Islet of Langerhans (tissue), 1 donor: Measurements from ENCODE around the gene TNFRSF1A.

ENCODE experiments used
- FAIRE-seq: peaks from one replicate; lab custom pipeline; 2011; peaks lifted over from hg19 to GRCh38; lab: Jason Lieb, UNC

The TNFRSF1A gene

DNA sequence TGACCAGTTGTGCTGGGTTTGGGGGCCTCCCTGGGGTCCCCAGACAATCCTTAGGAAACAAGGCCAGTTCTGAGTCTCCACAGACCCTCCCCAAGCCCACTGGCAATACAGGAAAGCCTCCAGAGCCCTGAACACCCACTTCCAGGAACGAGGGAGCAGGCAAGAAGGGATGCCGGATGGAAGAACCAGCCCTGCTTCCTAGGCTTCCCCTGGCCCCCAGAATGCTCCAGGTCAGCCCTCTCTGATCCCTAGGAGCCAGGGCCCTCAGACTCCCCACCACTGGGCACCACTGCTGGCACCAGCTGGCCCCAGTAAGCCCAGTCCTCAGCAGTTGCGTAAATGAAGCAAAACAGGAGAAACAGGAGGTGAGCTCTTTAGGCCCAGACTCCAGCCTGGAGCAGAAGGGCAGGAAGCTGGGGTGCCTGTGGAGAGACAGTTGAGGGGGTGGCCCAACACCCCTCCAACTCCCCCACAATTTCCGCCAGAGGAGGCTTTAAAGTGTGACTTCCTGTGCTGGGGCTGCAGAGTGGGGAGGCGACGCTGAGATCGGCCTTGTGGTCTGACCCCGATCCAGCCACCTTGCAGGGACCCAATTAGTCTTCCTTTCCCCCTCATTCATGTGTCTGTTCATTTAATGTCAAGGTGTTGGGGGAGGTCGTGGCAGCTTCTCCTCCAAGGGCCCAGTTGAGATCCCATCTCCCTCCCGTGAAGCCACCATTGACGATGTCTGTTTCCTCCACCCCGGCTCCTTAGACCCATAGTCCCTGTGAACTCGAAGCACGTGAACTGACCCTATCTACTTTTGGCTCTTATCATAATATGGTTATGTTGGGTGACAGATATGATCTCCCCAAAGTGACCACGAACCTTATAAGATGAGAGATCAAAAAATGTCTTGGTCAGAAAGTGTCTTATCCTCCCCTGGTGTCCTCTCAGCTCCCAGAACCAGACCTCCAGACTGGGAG, 4.7 kb downstream of the TNFRSF1A start:
- FAIRE-seq, result no peak

DNA sequence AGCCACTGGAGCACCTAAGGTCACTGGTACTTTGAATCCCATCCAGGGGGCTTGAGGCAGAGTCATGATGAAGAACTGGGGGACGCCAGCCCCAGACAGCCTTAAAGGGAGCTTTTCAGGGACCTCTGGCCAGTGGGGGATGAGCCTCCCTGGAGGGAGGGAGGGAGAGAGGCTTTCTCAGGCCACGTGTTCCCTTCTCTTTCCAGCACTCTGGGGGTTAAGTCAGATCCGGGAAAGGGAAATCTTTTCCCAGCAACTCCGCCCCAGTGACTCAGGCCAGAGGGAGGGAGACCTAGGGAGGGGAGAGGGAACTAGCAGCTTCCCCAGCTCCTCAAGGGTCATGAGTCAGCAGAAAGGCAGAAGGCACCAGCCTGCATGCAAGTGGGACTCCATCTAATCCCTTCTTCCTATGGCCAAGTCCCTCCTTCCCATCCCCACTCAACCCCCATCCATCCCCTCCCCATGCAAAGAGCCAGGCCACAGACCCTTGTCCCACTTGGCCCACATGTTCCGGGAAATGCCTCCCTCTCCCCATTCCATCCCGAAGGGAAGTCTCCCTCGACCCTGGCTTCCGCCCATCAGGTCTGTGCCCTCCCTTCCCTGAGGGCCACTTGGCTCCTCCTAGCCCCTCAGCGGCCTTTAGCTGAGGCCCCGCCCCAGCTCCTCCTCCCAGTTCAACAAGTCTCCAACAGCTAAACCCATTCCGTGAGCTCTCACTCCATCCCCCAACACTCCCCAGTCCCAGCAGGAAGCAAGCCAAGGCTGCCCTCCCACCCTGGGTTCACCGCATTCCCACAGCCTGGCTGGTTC, 5.6 kb downstream of the TNFRSF1A start:
- FAIRE-seq, result peak; percentile 95

DNA sequence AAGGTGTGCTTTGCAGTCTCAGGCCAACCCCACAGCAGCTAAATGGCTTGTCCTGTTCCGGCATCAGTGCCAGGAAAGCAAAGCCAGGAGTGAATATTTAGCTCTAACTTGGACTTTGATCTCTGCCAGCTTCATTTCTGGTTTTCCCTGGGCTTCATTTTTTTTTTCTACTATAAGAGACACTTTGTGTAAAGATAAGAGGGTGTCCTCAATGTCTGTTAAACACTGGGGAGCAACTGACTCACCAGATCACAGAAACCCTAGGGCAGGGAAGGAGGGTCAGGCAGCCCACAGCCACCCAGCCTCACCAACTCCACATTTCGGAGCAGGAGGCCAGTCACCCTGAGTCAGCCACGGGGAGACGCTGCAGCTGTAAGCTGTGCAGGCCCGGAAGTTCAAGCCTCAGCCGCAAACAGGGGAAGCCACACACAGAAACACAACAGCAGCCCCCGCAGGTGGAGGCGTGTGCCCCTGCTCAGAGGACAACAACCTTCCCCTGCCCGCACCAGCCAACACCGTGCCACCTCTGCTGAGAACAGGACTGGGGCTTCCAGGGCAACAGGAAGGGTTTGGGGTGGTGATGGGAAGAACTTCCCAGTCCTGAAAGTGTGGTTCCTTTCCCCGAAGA, 6.3 kb downstream of the TNFRSF1A start:
- peak; percentile 38 for FAIRE-seq

DNA sequence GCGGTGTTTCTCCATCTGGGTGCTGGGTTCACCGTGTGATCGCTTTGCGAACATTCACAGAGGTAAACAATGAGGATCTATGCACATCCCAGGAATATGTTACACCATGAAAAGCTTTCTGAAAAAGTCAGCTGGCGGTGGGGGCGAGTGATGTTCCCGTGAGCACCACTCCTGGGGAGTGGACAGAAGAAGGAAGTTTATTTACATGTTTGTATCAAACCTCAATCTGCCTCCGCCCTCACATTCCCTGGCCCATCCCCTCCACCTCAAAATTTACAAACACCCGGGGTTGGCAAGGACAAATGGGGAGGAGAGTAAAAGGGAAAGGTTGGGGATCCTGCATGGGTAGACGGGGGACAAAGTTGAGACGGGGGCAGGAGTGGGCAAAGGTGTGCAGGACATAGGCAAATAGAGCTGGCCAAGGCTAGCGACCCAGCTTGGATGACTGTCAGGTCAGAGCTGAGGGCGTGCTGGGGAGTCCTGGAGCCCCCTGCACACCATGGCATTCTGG, 6.9 kb downstream of the TNFRSF1A start:
- FAIRE-seq, result no peak

DNA sequence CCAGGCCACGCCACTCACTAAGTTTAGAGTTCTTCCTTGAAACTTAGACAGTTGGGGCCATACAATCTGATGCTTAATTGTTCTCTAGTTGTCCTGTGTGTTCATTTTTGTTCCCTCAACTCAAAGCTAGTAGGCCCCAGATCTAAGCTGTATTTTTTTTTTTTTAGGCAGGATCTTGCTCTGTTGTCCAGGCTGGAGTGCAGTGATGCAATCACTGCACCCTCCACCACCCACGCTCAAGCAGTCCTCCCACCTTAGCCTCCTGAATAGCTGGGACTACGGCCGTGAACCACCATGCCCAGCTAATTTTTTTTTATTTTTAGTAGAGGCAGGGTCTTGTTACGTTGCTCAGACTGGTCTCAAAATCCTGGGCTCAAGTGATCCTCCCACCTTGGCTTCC, 7.5 kb downstream of the TNFRSF1A start:
- FAIRE-seq, result no peak

DNA sequence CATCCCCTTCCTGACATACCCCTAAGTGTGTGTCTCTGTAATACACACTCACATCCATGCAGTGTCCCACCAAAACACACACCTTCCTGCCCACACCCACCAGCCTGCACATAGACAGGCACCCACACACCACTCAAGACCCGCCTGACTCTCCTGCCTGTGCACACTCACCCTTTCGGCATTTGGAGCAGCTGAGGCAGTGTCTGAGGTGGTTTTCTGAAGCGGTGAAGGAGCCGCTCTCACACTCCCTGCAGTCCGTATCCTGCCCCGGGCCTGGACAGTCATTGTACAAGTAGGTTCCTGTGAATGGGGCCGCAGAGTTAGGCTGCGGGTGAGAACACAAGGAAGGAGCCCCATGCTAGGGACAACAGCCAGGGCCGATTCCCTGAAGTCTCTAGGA, 8.3 kb downstream of the TNFRSF1A start:
- FAIRE-seq, result no peak

DNA sequence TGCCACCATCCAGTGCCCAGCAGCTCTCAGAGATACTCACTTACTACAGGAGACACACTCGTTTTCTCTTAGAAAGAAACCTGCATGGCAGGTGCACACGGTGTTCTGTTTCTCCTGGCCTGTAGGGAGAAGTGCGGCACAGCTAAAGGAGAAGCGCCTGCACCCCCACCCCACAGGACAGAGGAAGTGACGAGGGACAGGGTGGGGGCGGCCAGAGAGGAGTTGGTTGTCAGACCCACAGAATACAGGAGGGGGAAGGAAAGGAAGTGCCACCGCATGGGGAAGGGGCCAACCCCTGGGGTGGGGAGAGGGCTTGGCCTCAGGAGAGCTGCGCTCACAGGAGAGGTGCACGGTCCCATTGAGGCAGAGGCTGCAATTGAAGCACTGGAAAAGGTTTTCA, 8.8 kb downstream of the TNFRSF1A start:
- no peak for FAIRE-seq

DNA sequence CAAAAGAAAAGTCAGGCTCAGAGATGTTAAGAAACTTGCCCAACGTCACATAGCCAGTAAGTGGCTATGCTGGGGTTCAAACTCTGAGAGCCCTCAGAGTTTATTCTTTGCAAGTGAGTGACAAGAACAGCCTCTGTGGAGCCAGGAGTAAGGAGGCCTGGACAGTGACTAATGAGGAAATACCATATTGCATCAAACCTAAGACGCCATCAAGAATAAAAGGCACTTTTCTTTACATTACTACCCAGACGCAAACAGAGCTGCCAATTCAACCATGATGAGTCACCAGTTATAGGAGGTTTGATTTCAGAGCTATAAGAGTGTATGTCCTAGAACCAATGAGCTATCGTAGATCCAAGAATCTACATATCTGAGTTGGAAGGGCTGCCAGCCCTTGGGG, 9.4 kb downstream of the TNFRSF1A start:
- FAIRE-seq, result no peak

DNA sequence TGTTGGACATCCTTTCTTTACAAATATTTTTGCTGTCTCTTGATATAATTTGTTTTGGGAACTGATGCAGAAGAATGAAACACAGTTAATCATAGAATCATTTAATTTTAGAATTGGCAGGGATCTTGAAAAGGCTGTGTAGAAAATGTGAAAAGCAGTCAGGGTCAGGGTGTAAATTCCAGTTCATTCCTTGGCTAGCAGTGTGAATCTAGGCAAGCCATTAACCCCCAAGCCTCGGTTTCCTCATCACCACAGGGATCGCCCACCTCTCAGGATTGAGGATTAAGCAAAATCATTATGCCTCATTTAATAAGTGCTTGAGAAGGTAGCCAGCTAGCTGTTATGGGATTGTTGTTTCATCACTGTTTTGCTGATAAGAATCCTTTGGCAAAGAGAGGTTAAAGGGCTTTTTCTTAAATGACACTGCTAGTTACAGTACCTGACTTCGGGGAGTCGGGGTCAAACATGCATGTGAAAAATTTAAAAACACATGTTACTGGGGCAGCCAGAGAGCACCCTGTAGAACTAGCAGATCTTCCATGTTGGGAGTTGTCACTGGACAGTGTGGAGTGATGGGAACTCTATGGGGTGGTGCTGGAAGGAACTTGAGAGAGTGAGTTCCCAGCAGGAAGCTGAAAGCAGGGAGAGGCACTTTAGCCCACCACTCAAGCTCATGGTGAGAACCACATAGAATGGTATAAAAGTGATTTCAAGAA, 10.7 kb downstream of the TNFRSF1A start:
- no peak for FAIRE-seq

DNA sequence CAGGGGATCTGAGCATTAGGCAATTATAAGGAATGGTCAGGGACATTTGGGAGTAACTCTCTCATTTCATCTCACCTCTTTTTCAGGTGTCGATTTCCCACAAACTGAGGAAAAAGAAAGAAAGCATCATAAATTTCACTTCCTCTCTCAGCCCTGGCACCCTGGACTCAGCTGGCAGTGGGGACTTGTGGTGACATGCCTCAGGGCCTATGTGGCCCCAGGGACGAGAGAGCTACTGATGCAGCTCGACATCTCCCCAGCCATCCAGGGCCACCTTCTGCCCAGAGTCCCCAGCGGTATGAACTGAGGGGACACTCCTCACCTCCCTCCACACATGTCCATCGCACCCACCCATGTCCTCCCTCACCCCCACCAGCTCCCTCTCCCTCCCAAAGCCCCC, 11.7 kb downstream of the TNFRSF1A start:
- FAIRE-seq, result no peak

DNA sequence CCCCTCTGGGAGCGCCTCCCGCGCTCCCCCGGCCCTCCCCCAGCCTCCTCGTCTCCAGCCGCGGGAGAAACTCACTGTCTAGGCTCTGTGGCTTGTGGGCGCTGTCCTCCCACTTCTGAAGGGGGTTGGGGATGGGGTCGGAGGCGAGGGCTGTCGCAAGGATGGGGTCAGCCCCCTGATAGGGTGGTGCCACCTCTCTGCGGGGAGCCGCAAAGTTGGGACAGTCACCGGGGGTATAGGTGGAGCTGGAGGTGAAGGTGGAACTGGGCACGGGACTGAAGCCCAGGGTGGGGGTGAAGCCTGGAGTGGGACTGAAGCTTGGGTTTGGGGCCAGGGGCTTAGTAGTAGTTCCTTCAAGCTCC, 12.2 kb downstream of the TNFRSF1A start:
- FAIRE-seq, result no peak

DNA sequence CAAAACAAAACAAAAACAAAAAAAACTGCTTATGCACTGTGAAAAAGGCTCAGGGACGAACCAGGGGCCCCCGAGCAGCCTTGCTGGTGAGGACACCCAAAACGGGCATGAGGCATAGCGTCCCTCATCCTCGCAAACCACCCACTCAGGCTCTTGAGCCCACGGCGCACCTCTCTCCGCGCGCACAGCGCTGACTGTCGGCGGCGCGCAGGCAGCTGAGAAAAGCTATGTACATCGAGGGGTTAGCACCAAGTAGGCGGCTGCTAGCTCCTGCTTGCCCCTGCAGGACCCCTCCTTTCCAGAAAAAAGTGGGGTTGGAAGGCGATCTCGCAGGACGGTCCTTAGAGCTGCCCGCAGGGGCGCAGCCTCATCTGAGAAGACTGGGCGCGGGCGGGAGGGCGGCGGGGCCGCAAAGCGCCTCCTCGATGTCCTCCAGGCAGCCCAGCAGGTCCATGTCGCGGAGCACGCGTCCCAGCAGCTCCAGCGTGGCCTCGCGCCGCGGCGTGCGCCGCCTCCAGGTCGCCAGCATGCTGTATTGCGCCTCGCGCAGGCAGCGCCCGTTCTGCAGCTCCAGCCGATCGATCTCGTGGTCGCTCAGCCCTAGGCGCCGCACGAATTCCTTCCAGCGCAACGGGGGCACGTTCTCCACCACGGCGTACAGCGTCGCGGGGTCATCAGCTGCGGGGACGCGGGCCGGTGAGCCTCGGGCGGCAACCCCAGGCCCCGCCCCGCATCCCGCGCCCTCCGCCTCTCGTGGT, 12.8 kb downstream of the TNFRSF1A start:
- FAIRE-seq, result no peak

DNA sequence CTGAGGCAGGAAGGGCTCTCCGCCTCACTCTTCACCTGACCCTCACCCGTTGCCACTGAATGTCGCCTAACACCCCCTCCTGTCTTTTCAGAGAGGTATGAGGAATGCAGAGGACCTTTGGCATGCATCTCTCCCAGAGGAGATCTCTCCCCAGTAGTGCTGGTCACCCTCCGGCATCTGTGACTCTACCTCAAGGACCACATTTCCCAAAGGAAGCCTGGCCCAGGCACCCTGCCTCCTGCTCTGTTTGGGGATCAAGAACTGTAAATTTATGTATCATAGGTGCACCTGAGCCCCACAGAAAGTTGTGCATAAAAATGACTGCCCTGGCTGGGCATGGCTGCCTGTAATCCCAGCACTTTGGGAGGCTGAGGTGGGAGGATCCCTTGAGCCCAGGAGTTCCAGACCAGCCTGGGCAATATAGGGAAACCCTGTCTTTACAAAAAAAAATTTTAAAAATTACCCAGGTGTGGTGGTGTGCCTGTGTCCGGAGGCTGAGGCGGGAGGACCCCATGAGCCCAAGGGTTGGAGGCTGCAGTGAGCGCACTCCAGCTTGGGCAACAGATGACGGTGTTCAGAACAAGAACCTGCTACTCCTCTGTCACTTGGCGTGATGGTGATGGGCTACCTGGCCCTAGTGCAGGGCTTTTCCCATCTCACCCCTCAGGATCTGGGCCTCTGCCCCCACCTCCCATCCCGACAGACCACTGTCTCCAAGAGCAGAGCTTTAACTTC, 13.7 kb downstream of the TNFRSF1A start:
- no peak for FAIRE-seq

DNA sequence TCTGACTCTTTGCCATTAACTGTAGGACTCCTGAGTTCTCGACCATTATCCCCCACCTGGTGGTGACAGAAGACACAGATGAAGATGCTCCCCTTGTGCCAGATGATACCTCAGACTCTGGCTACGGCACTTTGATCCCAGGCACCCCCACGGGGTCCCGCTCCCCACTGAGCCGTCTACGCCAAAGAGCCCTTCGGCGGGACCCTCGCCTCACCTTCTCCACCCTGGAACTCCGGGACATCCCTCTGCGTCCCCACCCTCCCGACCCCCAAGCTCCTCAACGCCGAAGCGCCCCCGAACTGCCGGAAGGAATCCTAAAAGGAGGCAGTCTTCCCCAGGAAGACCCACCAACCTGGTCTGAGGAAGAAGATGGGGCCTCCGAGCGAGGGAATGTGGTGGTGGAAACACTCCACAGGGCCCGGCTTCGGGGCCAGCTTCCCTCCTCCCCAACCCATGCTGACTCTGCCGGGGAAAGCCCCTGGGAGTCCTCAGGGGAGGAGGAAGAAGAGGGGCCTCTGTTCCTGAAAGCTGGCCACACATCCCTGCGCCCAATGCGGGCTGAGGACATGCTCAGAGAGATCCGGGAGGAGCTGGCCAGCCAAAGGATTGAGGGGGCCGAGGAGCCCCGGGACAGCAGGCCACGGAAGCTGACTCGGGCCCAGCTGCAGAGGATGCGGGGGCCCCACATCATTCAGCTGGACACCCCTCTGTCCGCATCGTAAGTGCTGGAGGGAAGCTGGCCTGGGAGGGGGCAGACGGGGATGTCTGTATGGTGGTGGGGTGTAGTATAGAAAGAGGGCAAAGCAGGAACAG, 14.4 kb downstream of the TNFRSF1A start:
- no peak for FAIRE-seq

DNA sequence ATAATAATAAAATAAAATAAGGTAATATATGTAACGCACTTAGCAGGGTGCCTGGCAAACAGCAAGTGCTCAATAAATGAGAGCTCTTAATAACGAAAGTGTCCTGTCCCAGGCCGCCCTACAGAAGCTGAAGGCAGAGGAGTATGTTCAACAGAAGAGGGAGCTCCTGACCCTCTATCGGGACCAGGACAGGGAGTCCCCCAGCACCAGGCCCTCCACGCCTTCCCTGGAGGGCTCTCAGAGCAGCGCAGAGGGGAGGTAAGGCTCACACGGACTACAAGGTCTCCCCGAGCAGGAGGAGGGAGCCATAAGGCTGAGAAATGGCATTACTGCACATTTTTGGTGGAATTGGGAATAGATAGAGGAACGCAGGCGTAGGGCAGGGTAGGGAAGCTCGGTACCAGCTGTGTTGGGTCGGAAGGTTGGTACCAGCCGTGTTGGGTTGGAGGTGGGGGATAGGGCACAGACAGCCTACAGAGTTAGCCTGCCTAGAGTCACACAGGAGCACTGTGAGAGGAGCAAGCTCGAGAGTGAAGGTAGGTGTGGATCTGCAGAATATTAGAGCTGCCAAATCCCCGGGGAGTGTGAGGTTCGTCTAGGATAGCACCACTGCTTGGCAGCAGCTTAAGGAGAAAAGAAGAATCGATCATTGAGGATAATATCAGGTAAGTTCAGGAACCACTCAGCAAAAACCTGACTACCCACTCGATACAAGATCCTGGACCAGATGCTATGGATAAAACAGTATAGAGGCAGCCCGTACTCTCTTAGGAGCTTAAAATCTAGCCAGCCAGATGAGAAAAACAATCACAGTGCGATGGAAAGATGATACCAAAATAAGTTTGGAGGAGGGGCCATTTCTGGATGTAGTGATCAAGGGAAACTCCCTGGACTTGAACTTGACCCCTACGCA, 15.3 kb downstream of the TNFRSF1A start:
- FAIRE-seq, result no peak

DNA sequence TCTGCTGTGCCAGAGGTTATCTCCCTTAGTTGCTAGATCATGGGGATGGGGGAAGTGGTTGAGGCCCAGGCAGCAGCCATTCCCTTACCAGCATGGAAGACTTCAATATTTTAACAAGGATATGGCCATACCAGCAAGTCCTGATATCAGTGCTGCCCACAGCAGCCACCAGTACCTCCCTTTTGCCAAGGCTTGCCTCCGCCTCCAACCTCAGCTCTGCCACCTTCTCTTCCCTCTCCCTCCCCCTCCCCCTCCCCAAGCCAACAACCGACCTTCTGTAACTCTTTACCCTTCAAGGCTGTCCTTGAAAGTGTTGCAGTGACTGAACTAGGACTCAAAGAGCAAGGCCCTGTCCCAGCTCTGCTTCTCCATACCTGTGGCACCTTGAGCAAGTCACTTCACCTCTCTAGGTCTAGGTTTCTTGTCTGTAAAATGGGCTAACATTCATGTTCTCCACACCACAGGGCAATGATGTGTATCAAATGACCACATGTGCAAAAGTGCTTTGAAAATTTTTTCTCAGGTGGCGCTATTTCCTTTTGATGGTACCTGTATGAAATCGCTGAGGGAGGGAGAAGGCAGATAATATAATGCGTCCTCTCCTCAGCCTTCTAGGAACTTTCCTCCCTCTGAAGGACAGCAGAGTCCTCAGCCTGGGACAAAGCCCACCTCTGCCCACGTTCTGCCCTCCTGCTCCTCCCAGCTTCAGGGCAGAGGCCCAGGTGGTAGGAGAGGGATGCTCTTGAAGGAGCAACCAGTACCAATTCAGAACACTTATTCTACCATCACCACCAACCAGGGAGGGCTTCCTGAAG, 16.7 kb downstream of the TNFRSF1A start:
- FAIRE-seq, result no peak

DNA sequence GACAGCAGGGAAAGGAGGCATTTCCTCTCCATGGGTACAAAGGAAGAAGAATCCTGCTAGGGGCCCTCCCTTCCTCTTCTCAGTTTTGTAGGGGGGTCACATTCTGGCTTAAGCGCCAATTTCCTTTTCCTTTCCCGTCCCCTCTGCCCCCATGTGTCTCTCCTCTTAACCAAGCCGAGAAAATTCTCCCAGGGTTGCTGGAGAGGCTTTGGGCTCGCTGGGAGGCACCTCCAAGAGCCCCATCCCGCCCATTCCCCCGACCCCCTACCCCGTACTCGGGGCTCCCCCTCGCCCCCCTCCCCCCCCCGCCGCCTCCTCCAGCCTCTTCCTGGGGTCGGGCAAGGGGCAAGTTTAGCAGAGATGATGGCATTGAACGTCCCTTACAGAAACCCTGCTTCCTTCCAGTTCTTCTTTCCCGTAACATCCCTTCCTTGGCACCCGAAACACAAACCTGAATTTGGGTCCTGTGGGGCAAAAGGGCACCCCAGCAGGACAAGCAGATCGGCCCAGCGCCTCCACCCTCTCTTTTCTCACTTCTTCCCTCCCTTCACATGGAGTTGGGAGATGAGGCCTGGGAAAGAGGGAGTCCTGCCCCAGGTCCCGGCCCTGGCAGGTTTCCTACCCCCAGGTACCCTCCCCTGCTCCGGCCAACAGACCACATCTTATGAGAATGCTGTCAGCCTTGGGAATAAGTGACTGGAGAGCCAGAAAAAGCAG, 17.7 kb downstream of the TNFRSF1A start:
- no peak for FAIRE-seq
